K562 (cell line): ENCODE measurements around the gene PCED1B. TPM values are rescaled to one million over a fixed set of nuclear protein-coding genes. Genes with fewer than 3 reads are reported as not detected.

Source experiments
- ARID4B ChIP-seq: sonication (generic); formaldehyde crosslinking; IDR thresholded peaks from 2 replicates; pipeline ENCODE4 v1.8.0; 2022; ENCODE audit warnings: mild to moderate bottlenecking, missing genetic modification reagents
- BRD9 ChIP-seq: fragments of 450-650 bp; IDR thresholded peaks from 2 replicates; pipeline ENCODE4 v1.6.1; 2018; ENCODE audit warnings: low read depth; ENCODE audit not compliant: partially characterized antibody
- CBFA2T3 ChIP-seq: fragments of 450-650 bp; IDR thresholded peaks from 2 replicates; pipeline ENCODE4 v1.6.1; 2017
- HDAC2 ChIP-seq: fragments of 450-650 bp; IDR thresholded peaks from 2 replicates; pipeline ENCODE4 v1.6.1; 2016; ENCODE audit warnings: mild to moderate bottlenecking
- NFIC ChIP-seq: fragments of 450-650 bp; IDR thresholded peaks from 2 replicates; pipeline ENCODE4 v1.6.1; 2017; ENCODE audit warnings: mild to moderate bottlenecking, inconsistent platforms
- POLR2A ChIP-seq: fragments of 450-650 bp; conservative IDR thresholded peaks from 2 replicates; pipeline ENCODE4 v1.6.1; 2016
- SAFB ChIP-seq: fragments of 200-400 bp; formaldehyde crosslinking; IDR thresholded peaks from 2 replicates; pipeline ENCODE4 v1.6.1; 2017; ENCODE audit warnings: low read depth, low read length, borderline replicate concordance
- SAFB2 ChIP-seq: fragments of 200-400 bp; formaldehyde crosslinking; IDR thresholded peaks from 2 replicates; pipeline ENCODE4 v1.6.1; 2018; ENCODE audit warnings: borderline replicate concordance, low read length, low read depth, moderate library complexity; ENCODE audit not compliant: severe bottlenecking
- SMAD2 ChIP-seq: fragments of 150-350 bp; IDR thresholded peaks from 2 replicates; pipeline ENCODE4 v1.6.1; 2014; ENCODE audit warnings: low read depth, mild to moderate bottlenecking, low read length
- TCF15 ChIP-seq: fragments of 250-450 bp; sonication (Bioruptor Pico); IDR thresholded peaks from 2 replicates; pipeline ENCODE4 v1.8.0; 2022; ENCODE audit warnings: moderate library complexity, mild to moderate bottlenecking, inconsistent platforms
- ZBTB11 ChIP-seq, 3 experiments: fragments of 200-800 bp in 1 of 3; fragments of 250-450 bp in 1 of 3; fragments of 450-650 bp in 1 of 3; sonication (Bioruptor Pico) in 1 of 3; sonication (Bioruptor generic) in 1 of 3; formaldehyde crosslinking in 1 of 3; IDR thresholded peaks; 2 replicates each; pipeline versions ENCODE4 v1.6.1 to v1.8.0; 2016 to 2022; ENCODE audit warnings: mild to moderate bottlenecking in 2 of 3, missing genetic modification characterization in 2 of 3, missing compliant biosample characterization in 1 of 3, moderate library complexity in 1 of 3
- ZNF592 ChIP-seq: fragments of 450-650 bp; IDR thresholded peaks from 2 replicates; pipeline ENCODE4 v1.6.1; 2017; ENCODE audit warnings: antibody characterized with exemption, mild to moderate bottlenecking
- polyA plus RNA-seq, 8 experiments: library from polyadenylated mRNA; depleted of rRNA in 4 of 8; stranded (reverse) in 5 of 8; unstranded in 3 of 8; fragments of >200 nt; fragmentation: Nextera tagmentation in 2 of 8; fragmentation: Illumina TruSeq in 1 of 8; extraction: Ambion mirVana in 2 of 8; extraction: Trizol in 1 of 8; gene quantifications; 2 replicates each; pipeline versions ENCODE4 v1.2.1 to v1.2.3, GENCODE V29; 2011 to 2014; ENCODE audit warnings: inconsistent platforms in 1 of 8, missing spikeins in 1 of 8
- total RNA-seq, 7 experiments: library from RNA; depleted of rRNA in 6 of 7; stranded (reverse); fragments of >200 nt in 6 of 7; fragmentation: Illumina TruSeq in 2 of 7; extraction: Trizol in 2 of 7; gene quantifications; 2 replicates each; pipeline versions ENCODE4 v1.2.1 to v1.2.3, GENCODE V29; 2011 to 2021; ENCODE audit warnings: low replicate concordance in 1 of 7

Gene PCED1B
- total and polyA plus RNA-seq, 9 of the 15 experiments (the other 6 are each of a cell fraction or from before 2014, with no cell fraction given) = 1.2 to 9.3 (median 2.5) TPM

- TF ChIP-seq ZBTB11 (CRISPR knock-in tag; IDR thresholded peaks at IDR 0.05) (no peak), SAFB (no peak), POLR2A (0 out of 2 replicates have a peak, but pooled peaks have one; percentile 37), TCF15 (no peak), BRD9 (peak; percentile 81), NFIC (peak; percentile 84), SMAD2 (no peak), HDAC2 (0 out of 2 replicates have a peak, but pooled peaks have one; percentile 13), CBFA2T3 (peak; percentile 27), SAFB2 (no peak), ZNF592 (peak; percentile 62), ARID4B (no peak)
Measured at GRCh38 chr12:47223031-47223847, 143.8 kb downstream of the PCED1B start (continued).
